H1 (cell line): ENCODE measurements around the gene MYD88. TPM values are rescaled to one million over a fixed set of nuclear protein-coding genes. Genes with fewer than 3 reads are reported as not detected.

Experiments
- CTCF ChIA-PET: fragments of 300-600 bp; sonication (Branson Sonifier 250); formaldehyde crosslinking; loops from one replicate; lab custom pipeline; 2021; ENCODE audit not compliant: partially characterized antibody; lab: Charles Lee
- POLR2A ChIA-PET: fragments of 300-600 bp; sonication (Branson Sonifier 250); formaldehyde crosslinking; loops from one replicate; lab custom pipeline; 2021; ENCODE audit warnings: inconsistent platforms; ENCODE audit not compliant: partially characterized antibody; lab: Charles Lee
- DNase-seq, 2 experiments: peaks; one replicate each; pipeline versions ENCODE4 v3.0.0 to v3.0.0-alpha.2; 2010 to 2022; ENCODE audit warnings: low spot score in 2 of 2, low read depth in 1 of 2, mixed read lengths in 1 of 2
- FAIRE-seq: peaks from 2 replicates; lab custom pipeline; 2011; peaks lifted over from hg19 to GRCh38; lab: Jason Lieb, UNC
- H2AFZ ChIP-seq: 2 replicates; pipeline ENCODE4 v1.8.1; 2012; ENCODE audit warnings: low read length, inconsistent platforms
- H2AK5ac ChIP-seq: 2 replicates; pipeline ENCODE4 v1.6.1; 2013; ENCODE audit warnings: low read depth, low read length
- H2BK120ac ChIP-seq: replicated peaks from 2 replicates; pipeline ENCODE3; 2013; ENCODE audit warnings: low read depth, low read length, inconsistent platforms
- H2BK12ac ChIP-seq: 2 replicates; pipeline ENCODE4 v1.6.1; 2013; ENCODE audit warnings: low read depth, low read length
- H2BK15ac ChIP-seq: 2 replicates; pipeline ENCODE4 v1.6.1; 2013; ENCODE audit warnings: low read length
- H2BK20ac ChIP-seq: 2 replicates; pipeline ENCODE4 v1.6.1; 2013; ENCODE audit warnings: low read length
- H2BK5ac ChIP-seq: 2 replicates; pipeline ENCODE4 v1.6.1; 2013; ENCODE audit warnings: low read depth, low read length
- H3K14ac ChIP-seq: 2 replicates; pipeline ENCODE4 v1.6.1; 2013; ENCODE audit warnings: inconsistent platforms; ENCODE audit not compliant: insufficient read length
- H3K18ac ChIP-seq: 2 replicates; pipeline ENCODE4 v1.6.1; 2013; ENCODE audit warnings: low read length; ENCODE audit errors: extremely low read depth
- H3K23ac ChIP-seq: 2 replicates; pipeline ENCODE4 v1.6.1; 2013; ENCODE audit warnings: inconsistent platforms; ENCODE audit not compliant: insufficient read length
- H3K23me2 ChIP-seq: 2 replicates; pipeline ENCODE4 v1.6.1; 2013; ENCODE audit warnings: low read depth, low read length
- H3K27ac ChIP-seq: 2 replicates; pipeline ENCODE4 v1.6.1; 2011; ENCODE audit warnings: low read depth, low read length, inconsistent platforms
- H3K27me3 ChIP-seq, 4 experiments: replicated peaks in 1 of 4; 1 replicate in 1 of 4; 2 replicates in 3 of 4; pipeline versions ENCODE4 v1.6.1 to v1.8.1; 2011 to 2013; ENCODE audit warnings: low read length in 3 of 4, mild to moderate bottlenecking in 3 of 4, inconsistent platforms in 2 of 4, mixed read lengths in 2 of 4, moderate library complexity in 1 of 4; ENCODE audit not compliant: control insufficient read depth in 3 of 4, insufficient read depth in 3 of 4; ENCODE audit errors: extremely low read depth in 1 of 4
- H3K36me3 ChIP-seq, 4 experiments: 2 replicates each; pipeline versions ENCODE4 v1.6.1 to v1.8.1; 2011 to 2013; ENCODE audit warnings: mild to moderate bottlenecking in 4 of 4, low read length in 3 of 4, moderate library complexity in 2 of 4, control low read depth in 1 of 4, inconsistent platforms in 1 of 4; ENCODE audit not compliant: insufficient read depth in 4 of 4, control insufficient read depth in 2 of 4
- H3K4ac ChIP-seq: replicated peaks from 2 replicates; pipeline ENCODE3; 2013; ENCODE audit warnings: low read length, low read depth, mixed read lengths, inconsistent platforms; ENCODE audit not compliant: insufficient read length
- H3K4me1 ChIP-seq, 4 experiments: replicated peaks in 1 of 4; 1 replicate in 1 of 4; 2 replicates in 3 of 4; pipeline versions ENCODE4 v1.6.1 to v1.8.1; 2011 to 2013; ENCODE audit warnings: low read length in 3 of 4, inconsistent platforms in 2 of 4, mixed read lengths in 1 of 4; ENCODE audit not compliant: insufficient read depth in 4 of 4, control insufficient read depth in 3 of 4
- H3K4me2 ChIP-seq, 2 experiments: 2 replicates each; pipeline versions ENCODE4 v1.6.1 to v1.8.1; 2011 to 2013; ENCODE audit warnings: low read depth in 2 of 2, low read length in 2 of 2, control low read depth in 1 of 2, inconsistent platforms in 1 of 2, mild to moderate bottlenecking in 1 of 2; ENCODE audit not compliant: insufficient read depth in 1 of 2
- H3K4me3 ChIP-seq, 4 experiments: fragments of 200-600, 300-600 bp in 1 of 4; sonication (generic), shearing (Covaris generic), sonication (Bioruptor Twin) in 1 of 4; 2 replicates each; pipeline versions ENCODE4 v1.5.1 to v1.8.1; 2011 to 2016; ENCODE audit warnings: low read length in 4 of 4, low read depth in 3 of 4, control low read depth in 2 of 4, inconsistent platforms in 2 of 4, mild to moderate bottlenecking in 2 of 4, mixed read lengths in 1 of 4, moderate library complexity in 1 of 4; ENCODE audit not compliant: insufficient read depth in 2 of 4; ENCODE audit errors: extremely low read depth in 1 of 4
- H3K56ac ChIP-seq: replicated peaks from 2 replicates; pipeline ENCODE3; 2013; ENCODE audit warnings: low read depth, mild to moderate bottlenecking, mixed read lengths, low read length, inconsistent platforms; ENCODE audit not compliant: insufficient read length
- H3K79me1 ChIP-seq: 2 replicates; pipeline ENCODE4 v1.6.1; 2013; ENCODE audit warnings: low read depth, low read length, control low read depth
- H3K79me2 ChIP-seq, 2 experiments: 2 replicates each; pipeline versions ENCODE4 v1.6.1 to v1.8.1; 2012 to 2013; ENCODE audit warnings: low read length in 2 of 2, mild to moderate bottlenecking in 2 of 2, inconsistent platforms in 1 of 2; ENCODE audit not compliant: insufficient read depth in 2 of 2, control insufficient read depth in 1 of 2
- H3K9ac ChIP-seq, 4 experiments: replicated peaks in 1 of 4; 1 replicate in 1 of 4; 2 replicates in 3 of 4; pipeline versions ENCODE4 v1.6.1 to v1.8.1; 2011 to 2013; ENCODE audit warnings: low read depth in 3 of 4, low read length in 3 of 4, control low read depth in 2 of 4, mild to moderate bottlenecking in 2 of 4, moderate library complexity in 2 of 4, inconsistent platforms in 1 of 4; ENCODE audit errors: extremely low read depth in 1 of 4
- H3K9me3 ChIP-seq, 2 experiments: 2 replicates each; pipeline versions ENCODE4 v1.6.1 to v1.8.1; 2012 to 2013; ENCODE audit warnings: mild to moderate bottlenecking in 2 of 2, moderate library complexity in 2 of 2, control low read depth in 1 of 2, inconsistent platforms in 1 of 2, low read depth in 1 of 2, low read length in 1 of 2, mixed read lengths in 1 of 2; ENCODE audit not compliant: insufficient read depth in 2 of 2
- H4K20me1 ChIP-seq, 2 experiments: replicated peaks in 1 of 2; 2 replicates each; pipeline versions ENCODE3 to v1.8.1; 2011 to 2013; ENCODE audit warnings: inconsistent platforms in 2 of 2, low read length in 2 of 2, mild to moderate bottlenecking in 1 of 2; ENCODE audit not compliant: insufficient read depth in 2 of 2, control insufficient read depth in 1 of 2
- H4K5ac ChIP-seq: 2 replicates; pipeline ENCODE4 v1.6.1; 2013; ENCODE audit warnings: low read length, low read depth, mixed read lengths, inconsistent platforms; ENCODE audit not compliant: insufficient read length
- H4K8ac ChIP-seq: 2 replicates; pipeline ENCODE4 v1.8.0; 2013; ENCODE audit warnings: mild to moderate bottlenecking, moderate library complexity, low read length, inconsistent platforms; ENCODE audit not compliant: insufficient read depth; ENCODE audit errors: extremely low read depth
- H4K91ac ChIP-seq: replicated peaks from 2 replicates; pipeline ENCODE3; 2013; ENCODE audit warnings: low read length, mixed read lengths, inconsistent platforms; ENCODE audit not compliant: insufficient read length
- CBX8 ChIP-seq: fragments of 300-800, 300-1000 bp; sonication (generic); IDR thresholded peaks from 2 replicates; pipeline ENCODE4 v1.7.1; 2016; ENCODE audit warnings: low read depth, low read length, borderline replicate concordance
- CTBP2 ChIP-seq: IDR thresholded peaks from 2 replicates; pipeline ENCODE4 v1.7.0; 2011; ENCODE audit warnings: borderline replicate concordance, mild to moderate bottlenecking, moderate library complexity, mixed read lengths, low read length; ENCODE audit not compliant: insufficient read depth, insufficient read length
- E2F6 ChIP-seq: IDR thresholded peaks from 2 replicates; pipeline ENCODE4 v1.6.1; 2012; ENCODE audit warnings: inconsistent platforms
- EZH2 ChIP-seq: fragments of 200-600 bp; sonication (generic); IDR thresholded peaks from 2 replicates; pipeline ENCODE4 v1.7.1; 2012; ENCODE audit warnings: low read depth, mild to moderate bottlenecking, moderate library complexity, low read length, inconsistent platforms; ENCODE audit not compliant: severe bottlenecking
- JUND ChIP-seq: IDR thresholded peaks from 2 replicates; pipeline ENCODE4 v1.6.1; 2011; ENCODE audit warnings: mild to moderate bottlenecking, improper control_type of control experiment, low read length
- RBBP5 ChIP-seq: IDR thresholded peaks from 2 replicates; pipeline ENCODE4 v1.7.1; 2012; ENCODE audit warnings: low read depth, mild to moderate bottlenecking, inconsistent platforms, low read length, moderate library complexity, borderline replicate concordance
- WGBS, 2 experiments: shearing (Covaris generic) in 1 of 2; methylation state at CpG; one replicate each; pipeline versions ENCODE4 v1.1.6 to v1.1.7; 2013 to 2015; ENCODE audit warnings: low lambda C conversion rate in 2 of 2, mixed read lengths in 2 of 2, inconsistent platforms in 1 of 2, low coverage in 1 of 2, missing lambda C conversion rate in 1 of 2; ENCODE audit not compliant: insufficient replicate concordance in 2 of 2, insufficient coverage in 1 of 2, insufficient read length in 1 of 2; ENCODE audit errors: extremely low coverage in 1 of 2, missing lambda C conversion rate in 1 of 2; 5-methylcytosine and 5-hydroxymethylcytosine counted together
- polyA plus RNA-seq, 7 experiments: library from polyadenylated mRNA; depleted of rRNA in 3 of 7; stranded (reverse) in 5 of 7; unstranded in 2 of 7; fragments of >200 nt in 5 of 7; fragments of 200-250 nt in 2 of 7; gene quantifications; 1 replicate in 5 of 7; 2 replicates in 1 of 7; 4 replicates in 1 of 7; pipeline versions ENCODE4 v1.2.1 to v1.2.3, GENCODE V29; 2011 to 2013; ENCODE audit warnings: missing spikeins in 2 of 7, mixed read lengths in 2 of 7
- total RNA-seq: library from RNA; stranded (reverse); fragmentation: NEBNext Ultra II Directional; extraction: Animal tissue kit (Norgen Biotek cat#: 25700); gene quantifications from 2 replicates; pipeline ENCODE4 v1.2.1, GENCODE V29; 2021
- TF ChIP-seq, protein P1 (sequence below): IDR thresholded peaks from 2 replicates; pipeline ENCODE4 v1.6.1; 2012; ENCODE audit warnings: low read length, inconsistent platforms

Gene MYD88
- total and polyA plus RNA-seq, 2 of the 8 experiments (the other 6 are each of a cell fraction or from before 2014, with no cell fraction given), result 22.1 to 22.5 TPM

GRCh38 chr3:38169027-38169317, 30.5 kb downstream of the MYD88 start:
- Histone ChIP-seq H4K20me1 (peaks cover 7 to 10% of the 10 kb centered on the region in 2 experiments), H3K9ac (no peak overlapping the region), H2BK120ac (no peak overlapping the region), H3K27ac (no peak overlapping the region), H3K4ac (no peak overlapping the region), H4K8ac (no peak overlapping the region), H2AK5ac (no peak overlapping the region), H3K14ac (no peak overlapping the region), H3K79me2 (peaks cover 18 to 80% of the 10 kb centered on the region in 2 experiments), H2BK20ac (no peak overlapping the region), H3K79me1 (no peaks in the 10 kb centered on the region; the same call in 1 of the 2 replicates), H3K36me3 (no peaks in the 10 kb centered on the region), H3K9me3 (no peaks in the 10 kb centered on the region), H3K27me3 (no peaks in the 10 kb centered on the region), H2BK12ac (no peak overlapping the region), H2BK15ac (no peak overlapping the region), H3K18ac (no peak overlapping the region), H3K4me1 (peaks cover 0 to 8% (median 3%) of the 10 kb centered on the region in 4 experiments; a peak in 4 of 7 replicates), H3K23ac (no peak overlapping the region), H3K23me2 (peaks cover 13% of the 10 kb centered on the region; the same call in 1 of the 2 replicates), H3K56ac (no peak overlapping the region), H2AFZ (no peak overlapping the region), H3K4me3 (no peak overlapping the region), H4K5ac (no peak overlapping the region), H4K91ac (no peak overlapping the region), H3K4me2 (no peak overlapping the region), H2BK5ac (no peak overlapping the region)
- ChIA-PET CTCF (no interaction called here), POLR2A (no interaction called here)
- 95% methylated on average over 1 of the region's 1 CpG; no CpG with 5 or more reads in 1 of the 2 experiments for WGBS, 2 experiments
- FAIRE-seq, result no peak
- TF ChIP-seq EZH2 (no peak), JUND (no peak), RBBP5 (no peak), E2F6 (no peak), CTBP2 (no peak), CBX8 (no peak)
- TF ChIP-seq, protein P1, sequence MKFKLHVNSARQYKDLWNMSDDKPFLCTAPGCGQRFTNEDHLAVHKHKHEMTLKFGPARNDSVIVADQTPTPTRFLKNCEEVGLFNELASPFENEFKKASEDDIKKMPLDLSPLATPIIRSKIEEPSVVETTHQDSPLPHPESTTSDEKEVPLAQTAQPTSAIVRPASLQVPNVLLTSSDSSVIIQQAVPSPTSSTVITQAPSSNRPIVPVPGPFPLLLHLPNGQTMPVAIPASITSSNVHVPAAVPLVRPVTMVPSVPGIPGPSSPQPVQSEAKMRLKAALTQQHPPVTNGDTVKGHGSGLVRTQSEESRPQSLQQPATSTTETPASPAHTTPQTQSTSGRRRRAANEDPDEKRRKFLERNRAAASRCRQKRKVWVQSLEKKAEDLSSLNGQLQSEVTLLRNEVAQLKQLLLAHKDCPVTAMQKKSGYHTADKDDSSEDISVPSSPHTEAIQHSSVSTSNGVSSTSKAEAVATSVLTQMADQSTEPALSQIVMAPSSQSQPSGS, result no peak
- no peak for DNase-seq
